Measurements from ENCODE around the gene TENM3.
"Not testable (repeated sequence)": the region's sequence is repeated elsewhere in the genome, so short reads cannot be mapped to it uniquely, and the experiment has no call there.

Gene TENM3

DNA sequence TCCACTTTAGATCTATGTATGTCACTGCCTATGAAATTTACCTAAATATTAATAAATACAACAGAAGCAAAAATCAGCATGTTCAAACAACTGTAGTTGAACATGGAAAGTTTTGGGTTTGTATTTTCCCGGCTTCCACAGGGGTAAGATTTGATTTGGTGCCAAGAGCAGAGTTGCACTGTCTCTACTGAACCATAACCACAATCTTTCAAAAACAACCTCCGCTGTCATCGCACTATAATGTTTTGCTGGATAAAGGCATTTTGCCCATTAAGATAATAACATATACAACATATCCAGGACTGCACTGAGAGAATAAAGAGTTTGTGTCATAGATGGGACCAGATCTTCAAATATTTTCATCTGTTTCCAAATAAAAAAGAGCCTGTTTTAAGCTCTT is 94.9 kb downstream of the TENM3 start:
- DNase-seq (ENCODE audit: low read depth): no peak

GRCh38 chr4:182338746-182339145 is 95.5 kb downstream of the TENM3 start:
- no peak for DNase-seq (ENCODE audit: low read depth)

DNA sequence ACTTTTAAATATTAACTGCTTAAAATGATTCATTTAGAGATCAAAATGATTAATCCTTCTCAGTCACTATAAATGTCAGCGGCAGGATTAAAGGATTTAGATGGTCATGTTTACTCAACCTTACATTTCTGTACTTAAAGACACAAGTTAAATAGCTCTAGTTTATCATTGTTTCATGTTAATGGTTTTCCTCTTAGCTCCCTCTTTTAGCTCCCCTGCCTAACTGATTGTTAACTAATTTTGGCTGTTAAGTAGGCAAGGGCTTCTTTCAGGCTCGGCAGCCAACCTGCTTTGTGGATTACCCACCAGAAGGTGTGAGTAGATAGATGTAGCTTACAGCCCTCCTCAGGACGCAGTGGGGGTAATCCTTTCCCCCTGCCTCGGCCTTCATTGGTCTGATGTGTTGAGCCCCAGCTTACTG is 96.0 kb downstream of the TENM3 start:
- DNase-seq (ENCODE audit: low read depth): no peak

GRCh38 chr4:182343453-182343852 is 100.3 kb downstream of the TENM3 start:
- DNase-seq (ENCODE audit: low read depth): no peak

DNA sequence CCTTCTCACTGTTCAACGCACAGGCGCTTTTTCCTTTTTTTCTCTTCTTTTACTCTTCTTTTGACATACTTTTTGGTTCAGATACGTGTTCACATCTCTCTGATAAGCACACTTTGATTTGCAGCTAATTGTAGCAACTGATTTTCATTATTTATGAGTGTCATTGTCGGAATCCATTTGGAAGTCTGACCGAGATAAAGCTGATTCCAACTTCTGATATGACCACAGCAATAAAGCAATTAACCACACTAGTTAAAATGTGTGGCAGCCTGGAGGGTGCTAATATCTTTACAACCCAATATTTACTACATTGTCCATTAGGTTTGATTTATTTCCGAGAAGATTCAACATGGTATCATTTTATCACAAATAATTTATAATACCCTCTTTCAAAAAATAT is 101.8 kb downstream of the TENM3 start:
- DNase-seq (ENCODE audit: low read depth): no peak

DNA sequence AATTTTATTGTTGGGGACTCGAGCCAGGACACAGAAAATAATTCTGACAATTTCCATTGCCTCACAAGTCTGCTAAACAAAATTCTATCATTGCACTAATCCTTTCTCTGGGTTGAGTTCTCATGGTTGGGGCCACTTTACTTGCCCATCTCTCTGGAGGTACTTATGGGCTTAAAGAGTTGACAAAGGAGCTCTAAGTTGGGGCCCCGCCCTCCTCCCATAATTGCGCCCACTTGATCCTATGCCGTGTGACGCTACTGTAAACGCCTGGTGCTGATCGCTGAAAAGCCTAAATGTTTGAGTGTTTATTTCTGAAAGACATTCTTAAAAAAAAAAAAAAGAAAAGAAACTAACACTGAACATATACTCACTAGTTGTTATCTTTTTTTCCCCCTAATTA is 103.0 kb downstream of the TENM3 start:
- no peak for DNase-seq (ENCODE audit: low read depth)

- no peak for DNase-seq (ENCODE audit: low read depth)
Measured at GRCh38 chr4:182346675-182347375, 103.6 kb downstream of the TENM3 start.

DNA sequence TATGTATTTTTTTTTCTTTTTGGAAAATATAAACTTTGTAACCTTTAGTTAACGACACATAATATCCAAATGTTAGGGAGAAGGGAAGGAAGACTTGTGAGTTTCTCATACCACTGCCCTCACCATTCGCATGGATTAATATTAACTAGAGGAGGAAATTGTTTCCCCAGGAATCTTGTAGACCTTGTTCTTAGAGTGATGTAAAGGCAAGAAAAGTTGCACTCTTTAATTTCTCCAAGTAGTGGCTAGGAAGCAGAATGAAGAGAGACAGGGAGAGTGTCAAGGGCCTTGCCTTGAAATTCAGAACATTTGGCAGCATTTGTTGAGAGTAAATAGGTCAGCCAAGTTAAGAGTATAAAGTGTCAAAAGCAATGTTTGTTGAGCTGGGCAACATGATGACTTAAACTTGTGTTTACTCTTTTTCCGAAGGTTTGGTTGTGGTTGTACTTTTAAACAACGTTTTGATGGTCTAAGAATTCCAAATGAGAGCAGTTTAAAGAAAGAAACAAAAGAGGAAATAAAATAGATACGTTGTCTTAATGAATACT is 105.7 kb downstream of the TENM3 start:
- DNase-seq (ENCODE audit: low read depth): no peak

- DNase-seq (ENCODE audit: low read depth): no peak
Measured at GRCh38 chr4:182350041-182350440, 106.8 kb downstream of the TENM3 start.

GRCh38 chr4:182351485-182351884 is 108.3 kb downstream of the TENM3 start:
- DNase-seq (ENCODE audit: low read depth): no peak

- no peak for DNase-seq (ENCODE audit: low read depth)
Measured at GRCh38 chr4:182354106-182354505, 110.9 kb downstream of the TENM3 start.

GRCh38 chr4:182354867-182355266 is 111.7 kb downstream of the TENM3 start:
- DNase-seq (ENCODE audit: low read depth): no peak

- DNase-seq (ENCODE audit: low read depth): no peak
Measured at GRCh38 chr4:182367153-182367552, 124.0 kb downstream of the TENM3 start.

DNA sequence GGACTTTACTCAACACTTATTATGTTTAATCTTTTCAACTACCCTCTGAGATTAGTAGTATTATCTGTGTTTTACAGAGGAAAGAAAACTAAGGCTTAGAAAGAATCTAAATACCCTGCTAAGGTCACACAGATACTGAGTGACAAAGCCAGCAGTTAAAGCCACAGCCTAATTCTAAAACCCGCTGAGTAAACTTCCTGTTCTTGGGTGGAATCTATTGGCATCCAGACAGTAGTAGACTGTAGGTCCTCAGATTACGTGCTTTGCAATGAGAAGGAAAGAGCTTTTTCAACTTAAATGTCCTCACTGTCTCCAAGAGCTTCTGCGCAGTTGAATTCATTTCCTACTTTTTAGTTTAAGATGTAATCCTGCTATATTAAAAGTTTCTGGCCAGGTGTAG is 126.0 kb downstream of the TENM3 start:
- DNase-seq (ENCODE audit: low read depth): no peak

- DNase-seq (ENCODE audit: low read depth): no peak
Measured at GRCh38 chr4:182370491-182370890, 127.3 kb downstream of the TENM3 start.

GRCh38 chr4:182380771-182381181 is 137.6 kb downstream of the TENM3 start:
- DNase-seq (ENCODE audit: low read depth): no peak

DNA sequence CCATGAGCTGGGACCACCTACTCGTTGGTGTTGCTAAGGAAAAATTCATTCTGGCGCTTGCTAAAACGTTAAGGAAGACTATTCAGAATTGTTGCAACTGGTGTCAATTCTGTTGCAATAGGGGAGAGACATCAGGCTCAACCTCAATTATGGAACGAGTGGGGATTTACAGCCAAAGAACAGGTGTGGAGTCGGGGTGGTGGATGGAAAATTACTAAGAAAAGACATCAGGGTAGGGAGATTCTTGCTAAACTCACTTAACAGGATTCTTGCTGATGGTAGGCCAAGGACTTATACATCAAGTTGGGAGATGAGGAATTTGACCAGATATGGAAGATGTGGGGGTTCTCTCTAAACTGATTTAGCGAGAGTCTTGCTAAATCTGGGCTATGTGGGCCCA is 139.7 kb downstream of the TENM3 start:
- DNase-seq (ENCODE audit: low read depth): no peak

DNA sequence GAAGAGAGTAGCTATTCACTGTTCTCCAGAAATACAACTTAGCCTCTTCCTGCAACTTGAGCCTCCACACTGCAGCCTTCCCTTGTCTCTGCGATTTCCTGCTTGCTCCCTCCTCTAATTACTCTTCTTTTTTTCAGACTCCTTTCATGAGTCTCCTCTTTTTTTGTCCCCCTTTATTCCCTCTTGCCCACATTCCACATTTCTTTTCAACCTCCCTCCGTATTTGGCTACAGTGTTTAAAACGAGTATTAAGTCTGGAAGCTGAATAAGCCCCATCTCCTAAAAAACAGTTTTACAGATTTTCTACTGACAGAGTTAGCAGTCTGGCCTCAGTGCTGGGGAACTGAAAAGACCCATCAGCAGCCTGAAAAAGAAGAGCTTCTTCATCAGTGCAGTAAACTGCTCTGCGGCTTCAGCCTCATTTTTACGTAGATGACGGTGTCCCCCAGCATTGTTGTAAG is 141.5 kb downstream of the TENM3 start:
- no peak for DNase-seq (ENCODE audit: low read depth)

DNA sequence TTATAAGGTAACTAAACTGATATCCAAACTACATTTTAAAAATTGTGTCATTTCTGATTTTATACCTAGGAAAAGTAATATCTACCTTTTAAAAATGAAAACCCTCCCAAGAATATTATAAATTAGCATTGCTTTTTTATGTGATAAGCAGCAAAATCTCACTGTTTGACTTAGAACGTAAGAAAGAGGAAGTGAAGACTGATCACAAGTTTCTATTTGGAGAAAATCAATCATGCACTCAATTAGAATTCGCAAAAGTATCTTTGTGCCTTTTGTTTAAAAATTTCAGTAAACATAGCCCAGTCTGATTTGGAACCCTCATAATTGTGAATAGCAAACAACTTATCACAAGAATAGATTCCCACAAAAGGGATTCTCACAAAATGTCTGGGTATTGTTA is 142.7 kb downstream of the TENM3 start:
- no peak for DNase-seq (ENCODE audit: low read depth)

GRCh38 chr4:182386576-182386975 is 143.4 kb downstream of the TENM3 start:
- DNase-seq (ENCODE audit: low read depth): not testable (repeated sequence)

- no peak for DNase-seq (ENCODE audit: low read depth)
Measured at GRCh38 chr4:182391111-182391684, 148.0 kb downstream of the TENM3 start.

DNA sequence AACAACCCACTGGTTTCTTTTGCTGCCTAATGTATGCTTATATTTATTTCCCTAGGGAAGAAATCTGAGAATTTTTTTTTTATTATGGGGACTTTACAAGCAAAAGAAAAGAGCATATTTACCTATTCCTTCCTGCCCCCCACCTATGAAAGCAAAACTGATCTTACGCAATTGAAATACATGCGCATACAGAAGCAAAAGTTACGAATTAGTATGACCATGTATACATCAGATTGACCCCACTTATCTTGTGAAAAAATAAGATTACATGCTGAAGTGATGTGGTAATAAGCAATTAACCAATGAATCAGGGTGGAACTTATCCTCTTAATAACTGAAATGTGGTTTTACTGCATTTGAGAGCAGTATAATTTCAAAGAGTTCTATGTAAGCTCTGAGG is 151.0 kb downstream of the TENM3 start:
- no peak for DNase-seq (ENCODE audit: low read depth)

DNA sequence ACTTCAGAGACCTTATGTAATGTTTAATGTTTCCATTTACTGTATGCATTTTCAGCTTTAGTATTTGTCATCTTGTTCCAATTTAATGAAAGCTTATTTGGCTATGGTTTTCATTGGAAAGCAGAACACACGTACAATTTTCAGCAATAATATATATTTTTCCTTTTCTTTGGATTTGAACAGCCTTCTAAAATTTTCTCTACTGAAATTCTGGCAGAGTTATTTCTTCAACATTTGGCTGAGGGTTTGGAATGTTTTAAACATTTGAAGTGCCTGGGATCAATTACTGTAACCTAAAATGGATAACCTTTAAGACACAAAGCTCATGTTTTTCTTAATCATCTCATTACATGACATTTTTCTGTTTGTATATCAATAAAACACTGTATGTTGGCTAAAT is 156.9 kb downstream of the TENM3 start:
- no peak for DNase-seq (ENCODE audit: low read depth)

GRCh38 chr4:182400790-182401189 is 157.6 kb downstream of the TENM3 start:
- DNase-seq (ENCODE audit: low read depth): no peak
